ENCODE measurements around the gene SEPTIN11.

Gene SEPTIN11

GRCh38 chr4:76965866-76966579 lies 16.5 kb downstream of the SEPTIN11 start:
- Histone ChIP-seq H3K27me3 (no peaks in the 10 kb centered on the region), H3K27ac (no peak overlapping the region), H3K36me3 (no peaks in the 10 kb centered on the region), H3K9me3 (no peaks in the 10 kb centered on the region), H3K4me3 (ENCODE audit: low read depth in 1 of 2, low read length in 1 of 2) (no peak overlapping the region), H3K4me1 (ENCODE audit: control insufficient read depth in 1 of 2, insufficient read depth in 1 of 2, low read depth in 1 of 2, low read length in 1 of 2) (peaks cover 4 to 8% of the 10 kb centered on the region in 2 experiments)
- TF ChIP-seq CTCF (IDR thresholded peaks at IDR 0.05): no peak

- Histone ChIP-seq H3K9me3 (no peaks in the 10 kb centered on the region), H3K27ac (no peak overlapping the region), H3K36me3 (no peaks in the 10 kb centered on the region), H3K27me3 (no peaks in the 10 kb centered on the region), H3K4me1 (ENCODE audit: control insufficient read depth in 1 of 2, insufficient read depth in 1 of 2, low read depth in 1 of 2, low read length in 1 of 2) (no peaks in the 10 kb centered on the region), H3K4me3 (ENCODE audit: low read depth in 1 of 2, low read length in 1 of 2) (no peak overlapping the region)
- TF ChIP-seq CTCF (IDR thresholded peaks at IDR 0.05): no peak
These were observed 19.4 kb downstream of the SEPTIN11 start for GRCh38 chr4:76968937-76969336.

GRCh38 chr4:76969495-76969894 lies 19.9 kb downstream of the SEPTIN11 start:
- no peaks in the 10 kb centered on the region for H3K9me3 ChIP-seq
- H3K27me3 ChIP-seq: no peaks in the 10 kb centered on the region
- no peaks in the 10 kb centered on the region for H3K36me3 ChIP-seq
- no peak for TF ChIP-seq CTCF (IDR thresholded peaks at IDR 0.05)
- no peak overlapping the region for H3K4me3 ChIP-seq (ENCODE audit: low read depth in 1 of 2, low read length in 1 of 2)
- no peaks in the 10 kb centered on the region for H3K4me1 ChIP-seq (ENCODE audit: control insufficient read depth in 1 of 2, insufficient read depth in 1 of 2, low read depth in 1 of 2, low read length in 1 of 2)
- no peak overlapping the region for H3K27ac ChIP-seq

GRCh38 chr4:76969941-76970529 lies 20.5 kb downstream of the SEPTIN11 start:
- no peaks in the 10 kb centered on the region for H3K27me3 ChIP-seq
- H3K36me3 ChIP-seq: no peaks in the 10 kb centered on the region
- TF ChIP-seq CTCF (IDR thresholded peaks at IDR 0.05): no peak
- H3K4me3 ChIP-seq (ENCODE audit: low read depth in 1 of 2, low read length in 1 of 2): no peak overlapping the region
- H3K27ac ChIP-seq: no peak overlapping the region
- H3K4me1 ChIP-seq (ENCODE audit: control insufficient read depth in 1 of 2, insufficient read depth in 1 of 2, low read depth in 1 of 2, low read length in 1 of 2): no peaks in the 10 kb centered on the region
- H3K9me3 ChIP-seq: no peaks in the 10 kb centered on the region

GRCh38 chr4:76972306-76972705 lies 22.8 kb downstream of the SEPTIN11 start:
- no peaks in the 10 kb centered on the region for H3K4me1 ChIP-seq (ENCODE audit: control insufficient read depth in 1 of 2, insufficient read depth in 1 of 2, low read depth in 1 of 2, low read length in 1 of 2)
- TF ChIP-seq CTCF (IDR thresholded peaks at IDR 0.05): no peak
- no peaks in the 10 kb centered on the region for H3K9me3 ChIP-seq

More at GRCh38 chr4:76972306-76972705, 22.8 kb downstream of the SEPTIN11 start:
- Histone ChIP-seq H3K27me3 (no peaks in the 10 kb centered on the region), H3K27ac (no peak overlapping the region), H3K36me3 (no peaks in the 10 kb centered on the region), H3K4me3 (ENCODE audit: low read depth in 1 of 2, low read length in 1 of 2) (no peak overlapping the region)
